Measurements from ENCODE around the gene P2RX6. TPM values are rescaled to one million over a fixed set of nuclear protein-coding genes. Genes with fewer than 3 reads are reported as not detected.
A peak's percentile ranks its signal among the peaks of the same experiment; 100 is the strongest.

P2RX6 gene
- total RNA-seq, 4 donors from 2014 or later, result 17.6 to 68.9 (median 33.3) TPM

- peaks cover 5 to 14% of the 10 kb centered on the region in 2 donors for H3K4me1 ChIP-seq
- H3K27me3 ChIP-seq, result peaks cover 17 to 20% (median 19%) of the 10 kb centered on the region in 3 donors
Observed at GRCh38 chr22:21028277-21029251, 13.6 kb downstream of the P2RX6 start.

GRCh38 chr22:21029486-21030025 lies 14.6 kb downstream of the P2RX6 start:
- Histone ChIP-seq H3K36me3 (peaks cover 0 to 10% of the 10 kb centered on the region in 2 donors), H3K27ac (no peak overlapping the region), H3K27me3 (peaks cover 17 to 20% (median 19%) of the 10 kb centered on the region in 3 donors), H3K4me1 (peaks cover 5 to 14% of the 10 kb centered on the region in 2 donors), H3K9me3 (no peaks in the 10 kb centered on the region), H3K4me3 (no peak overlapping the region)
- intact Hi-C loops (cut with DNase I; ENCODE audit: low total_unique reads), result loop anchor here (5.0 kb wide), 1 partner anchor 43 kb away; no protein-coding TSS in a partner anchor
- in situ Hi-C loops (cut with MboI; ENCODE audit: low sequenced_read_pairs in 4 of 4), result loop anchor here in 1 of 4 donors (10.0 kb wide), 1 partner anchor 65 kb away; no protein-coding TSS in a partner anchor
- DNase-seq (no peak), ATAC-seq (no peak)
- no peak for TF ChIP-seq CTCF (IDR thresholded peaks at IDR 0.05 in 4 of 5, conservative IDR thresholded peaks at IDR 0.05 in 1 of 5)
- no peak for TF ChIP-seq POLR2A (IDR thresholded peaks at IDR 0.05)

More at GRCh38 chr22:21028277-21029251, 13.6 kb downstream of the P2RX6 start:
- intact Hi-C loops (cut with DNase I; ENCODE audit: low total_unique reads) (no loop called here), in situ Hi-C loops (cut with MboI; ENCODE audit: low sequenced_read_pairs in 4 of 4) (no loop called here)
- peaks cover 0 to 11% of the 10 kb centered on the region in 2 donors for H3K36me3 ChIP-seq
- DNase-seq (no peak), ATAC-seq (no peak)
- no peaks in the 10 kb centered on the region for H3K9me3 ChIP-seq
- H3K27ac ChIP-seq, result no peak overlapping the region
- H3K4me3 ChIP-seq, result no peak overlapping the region
- TF ChIP-seq POLR2A (IDR thresholded peaks at IDR 0.05) (no peak), CTCF (IDR thresholded peaks at IDR 0.05 in 4 of 5, conservative IDR thresholded peaks at IDR 0.05 in 1 of 5) (no peak)

GRCh38 chr22:21030032-21030431 lies 15.1 kb downstream of the P2RX6 start:
- intact Hi-C loops (cut with DNase I; ENCODE audit: low total_unique reads), result loop anchor here (5.0 kb wide), 1 partner anchor 42 kb away; no protein-coding TSS in a partner anchor
- TF ChIP-seq CTCF (IDR thresholded peaks at IDR 0.05 in 4 of 5, conservative IDR thresholded peaks at IDR 0.05 in 1 of 5), result no peak
- no peak for TF ChIP-seq POLR2A (IDR thresholded peaks at IDR 0.05)
- DNase-seq (no peak), ATAC-seq (no peak)
- Histone ChIP-seq H3K9me3 (no peaks in the 10 kb centered on the region), H3K4me1 (peaks cover 5 to 14% of the 10 kb centered on the region in 2 donors), H3K27ac (no peak overlapping the region), H3K27me3 (peaks cover 17 to 20% (median 19%) of the 10 kb centered on the region in 3 donors), H3K4me3 (no peak overlapping the region), H3K36me3 (peaks cover 0 to 10% of the 10 kb centered on the region in 2 donors)
- in situ Hi-C loops (cut with MboI; ENCODE audit: low sequenced_read_pairs in 4 of 4), result loop anchor here in 1 of 4 donors (10.0 kb wide), 1 partner anchor 65 kb away; no protein-coding TSS in a partner anchor

- in situ Hi-C loops (cut with MboI; ENCODE audit: low sequenced_read_pairs in 4 of 4) (loop anchor here in 1 of 4 donors (10.0 kb wide), 1 partner anchor 64 kb away; no protein-coding TSS in a partner anchor), intact Hi-C loops (cut with DNase I; ENCODE audit: low total_unique reads) (loop anchor here (5.0 kb wide), 1 partner anchor 41 kb away; no protein-coding TSS in a partner anchor)
- Histone ChIP-seq H3K27ac (no peak overlapping the region), H3K4me3 (no peak overlapping the region), H3K36me3 (peaks cover 0 to 4% of the 10 kb centered on the region in 2 donors), H3K4me1 (peaks cover 5 to 14% of the 10 kb centered on the region in 2 donors), H3K9me3 (no peaks in the 10 kb centered on the region), H3K27me3 (peaks cover 17 to 20% (median 19%) of the 10 kb centered on the region in 3 donors)
- DNase-seq, result peak in 1 of 2 donors; percentile 27
- TF ChIP-seq CTCF (IDR thresholded peaks at IDR 0.05 in 4 of 5, conservative IDR thresholded peaks at IDR 0.05 in 1 of 5), result no peak
- no peak for TF ChIP-seq POLR2A (IDR thresholded peaks at IDR 0.05)
- no peak for ATAC-seq
Observed at GRCh38 chr22:21030621-21031544, 15.9 kb downstream of the P2RX6 start.

Data from gastrocnemius medialis (tissue), 4 donors.